SK-N-SH (cell line): ENCODE data around the gene SCAPER. TPM values are rescaled to one million over a fixed set of nuclear protein-coding genes. Genes with fewer than 3 reads are reported as not detected.

Experiments used
- CTCF ChIA-PET: fragments of 300-600, 350-600 bp; formaldehyde crosslinking; extraction: SDS; loops from one replicate; lab custom pipeline; 2021; lab: Yijun Ruan, JAX
- POLR2A ChIA-PET: fragments of 350-600 bp; sonication (Branson Sonifier 250); formaldehyde crosslinking; extraction: SDS; loops from one replicate; lab custom pipeline; 2020; ENCODE audit warnings: antibody characterized with exemption, inconsistent platforms; lab: Yijun Ruan, JAX
- DNase-seq: peaks from one replicate; pipeline ENCODE4 v3.0.0; 2012
- H2AFZ ChIP-seq: fragments of 200-600 bp; sonication (generic); 2 replicates; pipeline ENCODE4 v1.8.1; 2016; ENCODE audit warnings: antibody characterized with exemption, mild to moderate bottlenecking, low read depth
- H3F3A ChIP-seq: fragments of 200-600 bp; sonication (generic); replicated peaks from 2 replicates; pipeline ENCODE3; 2016; ENCODE audit warnings: antibody characterized with exemption, mild to moderate bottlenecking; ENCODE audit not compliant: insufficient read depth
- H3K27ac ChIP-seq, 2 experiments: fragments of 200-500 bp in 1 of 2; fragments of 200-600 bp in 1 of 2; sonication (Bioruptor generic) in 1 of 2; sonication (generic), shearing (Covaris generic) in 1 of 2; 2 replicates each; pipeline versions ENCODE4 v1.5.1 to v1.6.1; 2014 to 2016; ENCODE audit warnings: low read depth in 2 of 2, inconsistent platforms in 1 of 2, low read length in 1 of 2, mild to moderate bottlenecking in 1 of 2, mixed read lengths in 1 of 2
- H3K27me3 ChIP-seq: fragments of 200-600 bp; sonication (generic), shearing (Covaris generic); 2 replicates; pipeline ENCODE4 v1.6.1; 2016; ENCODE audit warnings: mixed run types; ENCODE audit not compliant: insufficient read depth
- H3K36me3 ChIP-seq, 2 experiments: fragments of 200-500 bp in 1 of 2; fragments of 200-600 bp in 1 of 2; sonication (Bioruptor generic) in 1 of 2; sonication (generic) in 1 of 2; replicated peaks in 1 of 2; 2 replicates each; pipeline versions ENCODE3 to v1.5.1; 2014 to 2016; ENCODE audit warnings: low read length in 1 of 2, mild to moderate bottlenecking in 1 of 2; ENCODE audit not compliant: insufficient read depth in 2 of 2, control insufficient read depth in 1 of 2
- H3K4me1 ChIP-seq, 2 experiments: fragments of 200-500 bp in 1 of 2; fragments of 200-600 bp in 1 of 2; sonication (Bioruptor generic) in 1 of 2; sonication (generic), shearing (Covaris generic) in 1 of 2; 2 replicates each; pipeline versions ENCODE4 v1.5.1 to v1.6.1; 2014 to 2016; ENCODE audit warnings: low read depth in 1 of 2, low read length in 1 of 2, mixed run types in 1 of 2; ENCODE audit not compliant: insufficient read depth in 2 of 2, control insufficient read depth in 1 of 2
- H3K4me2 ChIP-seq: fragments of 200-600 bp; sonication (generic), shearing (Covaris generic); 2 replicates; pipeline ENCODE4 v1.6.1; 2017; ENCODE audit warnings: mixed run types
- H3K4me3 ChIP-seq, 2 experiments: fragments of 200-500 bp in 1 of 2; fragments of 200-600 bp in 1 of 2; sonication (Bioruptor generic) in 1 of 2; sonication (generic), shearing (Covaris generic) in 1 of 2; 2 replicates each; pipeline versions ENCODE4 v1.5.1 to v1.8.1; 2014 to 2016; ENCODE audit warnings: low read depth in 2 of 2, inconsistent platforms in 1 of 2, low read length in 1 of 2, mild to moderate bottlenecking in 1 of 2, mixed read lengths in 1 of 2, moderate library complexity in 1 of 2
- H3K79me2 ChIP-seq: fragments of 200-600 bp; sonication (generic); 2 replicates; pipeline ENCODE4 v1.8.1; 2017; ENCODE audit warnings: mild to moderate bottlenecking; ENCODE audit not compliant: insufficient read depth
- H3K9ac ChIP-seq: fragments of 200-600 bp; sonication (generic); 2 replicates; pipeline ENCODE4 v1.6.1; 2017; ENCODE audit warnings: mixed run types
- H3K9me2 ChIP-seq: fragments of 200-600 bp; sonication (generic); 2 replicates; pipeline ENCODE4 v1.6.1; 2017; ENCODE audit warnings: mixed run types
- H3K9me3 ChIP-seq: fragments of 200-600 bp; sonication (generic); 2 replicates; pipeline ENCODE4 v1.6.1; 2017; ENCODE audit warnings: mixed run types, mild to moderate bottlenecking, moderate library complexity
- H4K20me1 ChIP-seq: fragments of 200-600 bp; sonication (generic); 2 replicates; pipeline ENCODE4 v1.6.1; 2017; ENCODE audit warnings: mild to moderate bottlenecking, mixed run types; ENCODE audit not compliant: insufficient read depth
- FOSL2 ChIP-seq: IDR thresholded peaks from 2 replicates; pipeline ENCODE4 v1.4.0; 2012; ENCODE audit warnings: low read depth, mild to moderate bottlenecking, moderate library complexity, borderline replicate concordance
- FOXJ3 ChIP-seq: sonication (generic); formaldehyde crosslinking; IDR thresholded peaks from 2 replicates; pipeline ENCODE4 v1.5.1; 2020; ENCODE audit warnings: mild to moderate bottlenecking, missing genetic modification reagents
- GABPA ChIP-seq: IDR thresholded peaks from 2 replicates; pipeline ENCODE4 v1.4.0; 2012; ENCODE audit warnings: low read depth, mild to moderate bottlenecking
- JUND ChIP-seq: IDR thresholded peaks from 2 replicates; pipeline ENCODE4 v1.4.0; 2012
- POLR2AphosphoS5 ChIP-seq: IDR thresholded peaks from 2 replicates; pipeline ENCODE4 v1.6.1; 2012; ENCODE audit warnings: low read depth, low read length
- REST ChIP-seq: IDR thresholded peaks from 2 replicates; pipeline ENCODE4 v1.6.1; 2012; ENCODE audit warnings: mild to moderate bottlenecking, low read depth, low read length, moderate library complexity
- SIN3A ChIP-seq: IDR thresholded peaks from 2 replicates; pipeline ENCODE4 v1.6.1; 2012; ENCODE audit warnings: low read depth, mild to moderate bottlenecking, low read length, moderate library complexity, borderline replicate concordance
- TAF1 ChIP-seq: IDR thresholded peaks from 2 replicates; pipeline ENCODE4 v1.6.1; 2012; ENCODE audit warnings: low read depth, mild to moderate bottlenecking, low read length, moderate library complexity, borderline replicate concordance
- TCF12 ChIP-seq: IDR thresholded peaks from 2 replicates; pipeline ENCODE4 v1.4.0; 2012
- USF1 ChIP-seq: IDR thresholded peaks from 2 replicates; pipeline ENCODE4 v1.4.0; 2012; ENCODE audit warnings: low read depth, borderline replicate concordance
- USF2 ChIP-seq: fragments of 150-350 bp; IDR thresholded peaks from 2 replicates; pipeline ENCODE4 v1.6.1; 2017; ENCODE audit warnings: antibody characterized with exemption, low read length, low read depth, borderline replicate concordance
- ZBTB33 ChIP-seq: IDR thresholded peaks from 2 replicates; pipeline ENCODE4 v1.4.0; 2012; ENCODE audit warnings: low read depth, borderline replicate concordance
- WGBS: methylation state at CpG from one replicate; pipeline ENCODE4 v1.1.6; 2017; ENCODE audit warnings: low lambda C conversion rate; 5-methylcytosine and 5-hydroxymethylcytosine counted together
- polyA plus RNA-seq, 3 experiments: library from polyadenylated mRNA; depleted of rRNA; stranded (reverse); fragments of >200 nt; gene quantifications; 2 replicates each; pipeline ENCODE4 v1.2.3, GENCODE V29; 2012

SCAPER gene
- polyA plus RNA-seq, 1 of the 3 experiments (the other 2 are of a cell fraction), result 1.8 TPM

- H3K4me2 ChIP-seq, result no peak overlapping the region
- no peak for TF ChIP-seq POLR2AphosphoS5
- TF ChIP-seq TCF12, result no peak
- H3K27ac ChIP-seq, result peak overlapping the region in 1 of 2 experiments; percentile 18; a peak in 1 of 4 replicates
- H3K36me3 ChIP-seq, result peaks cover 10 to 16% of the 10 kb centered on the region in 2 experiments
- no peak for DNase-seq
- no peaks in the 10 kb centered on the region for H3F3A ChIP-seq
- H2AFZ ChIP-seq, result no peak overlapping the region
- no peaks in the 10 kb centered on the region for H3K9me2 ChIP-seq
- H3K79me2 ChIP-seq, result no peaks in the 10 kb centered on the region
- CTCF ChIA-PET, result interaction anchor here (0.7 kb wide), 1 partner anchor 205 kb away, joined by 4 read pairs; no protein-coding TSS in a partner anchor
- no peak overlapping the region for H3K4me3 ChIP-seq
- POLR2A ChIA-PET, result no interaction called here
- no peaks in the 10 kb centered on the region for H3K9me3 ChIP-seq
- 90% methylated on average over 1 of the region's 1 CpG for WGBS
- H3K4me1 ChIP-seq, result no peaks in the 10 kb centered on the region
- H3K9ac ChIP-seq, result no peak overlapping the region
- no peaks in the 10 kb centered on the region for H4K20me1 ChIP-seq
- H3K27me3 ChIP-seq, result no peaks in the 10 kb centered on the region
Measured at GRCh38 chr15:76349301-76350070, 555.7 kb downstream of the SCAPER start.

GRCh38 chr15:76347482-76348055 is 557.6 kb downstream of the SCAPER start:
- no peak for TF ChIP-seq JUND
- TF ChIP-seq USF1, result no peak
- no peak for TF ChIP-seq TAF1
- TF ChIP-seq GABPA, result no peak
- TF ChIP-seq ZBTB33, result no peak
- TF ChIP-seq FOXJ3, result no peak
- no peak for TF ChIP-seq REST
- no peak for TF ChIP-seq USF2
- TF ChIP-seq SIN3A, result no peak
- no peak for TF ChIP-seq FOSL2
- Histone ChIP-seq H3K27ac (no peak overlapping the region), H3F3A (no peaks in the 10 kb centered on the region), H3K9ac (no peak overlapping the region), H3K79me2 (no peaks in the 10 kb centered on the region), H3K9me2 (no peaks in the 10 kb centered on the region), H2AFZ (no peak overlapping the region), H3K4me3 (no peak overlapping the region), H3K36me3 (peaks cover 10 to 19% of the 10 kb centered on the region in 2 experiments), H3K4me2 (no peak overlapping the region), H3K27me3 (no peaks in the 10 kb centered on the region), H4K20me1 (no peaks in the 10 kb centered on the region), H3K4me1 (peaks cover 0 to 5% of the 10 kb centered on the region in 2 experiments; a peak in 2 of 4 replicates), H3K9me3 (no peaks in the 10 kb centered on the region)
- 97% methylated on average over 13 of the region's 13 CpGs for WGBS
- POLR2A ChIA-PET, result no interaction called here
- CTCF ChIA-PET, result no interaction called here
- no peak for DNase-seq
